ENCODE results near the gene RBKS. TPM values are rescaled to one million over a fixed set of nuclear protein-coding genes. Genes with fewer than 3 reads are reported as not detected.

The RBKS gene
- polyA plus RNA-seq, 1 of the 3 experiments (the other 2 are of a cell fraction): 7.4 TPM

DNA sequence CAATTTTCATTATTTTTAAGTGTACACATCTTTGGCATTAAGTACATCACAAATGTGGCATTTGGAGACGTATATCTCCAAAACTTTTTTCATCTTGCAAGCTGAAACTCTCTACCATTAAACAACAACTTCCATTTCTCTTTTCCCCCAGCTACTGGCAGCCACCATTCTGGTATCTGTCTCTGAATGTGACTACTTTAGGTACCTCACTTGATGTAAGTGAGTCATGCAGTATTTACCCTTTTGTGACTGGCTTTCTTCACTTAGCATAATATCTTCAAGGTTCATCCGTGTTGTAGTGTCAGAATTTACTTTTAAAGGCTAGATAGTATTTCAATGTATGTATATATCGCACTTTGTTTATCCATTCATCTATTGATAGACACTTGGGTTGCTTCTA is 17.4 kb upstream of the RBKS start:
- ChIA-PET POLR2A (no interaction called here), CTCF (no interaction called here)
- H3K27me3 ChIP-seq (ENCODE audit: insufficient read depth): no peaks in the 10 kb centered on the region
- 0 out of 2 replicates have a peak, but pooled peaks cover 2% of the 10 kb centered on the region for H3K79me2 ChIP-seq (ENCODE audit: insufficient read depth)
- peaks cover 0 to 4% of the 10 kb centered on the region in 2 experiments for H3K36me3 ChIP-seq (replicated peaks in 1 of 2; ENCODE audit: control insufficient read depth in 1 of 2, insufficient read depth in 2 of 2, low read length in 1 of 2)
- H3K4me2 ChIP-seq: no peak overlapping the region
- DNase-seq: no peak
- no peaks in the 10 kb centered on the region for H3K9me2 ChIP-seq
- 53% methylated on average over 3 of the region's 3 CpGs for whole genome bisulfite sequencing (ENCODE audit: low lambda C conversion rate)
- H3K27ac ChIP-seq (ENCODE audit: low read depth in 2 of 2, low read length in 1 of 2): no peak overlapping the region
- H3K4me3 ChIP-seq (ENCODE audit: low read depth in 2 of 2, low read length in 1 of 2): no peak overlapping the region
- TF ChIP-seq GABPA (IDR thresholded peaks at IDR 0.05; ENCODE audit: low read depth): no peak
- TF ChIP-seq FOXJ3 (CRISPR knock-in tag; IDR thresholded peaks at IDR 0.05): no peak
- TF ChIP-seq TAF1 (IDR thresholded peaks at IDR 0.05; ENCODE audit: borderline replicate concordance, low read depth, low read length): no peak
- TF ChIP-seq SIN3A (IDR thresholded peaks at IDR 0.05; ENCODE audit: borderline replicate concordance, low read depth, low read length): no peak
- TF ChIP-seq TEAD4 (IDR thresholded peaks at IDR 0.05; ENCODE audit: borderline replicate concordance, insufficient read depth): no peak
- TF ChIP-seq ELF1 (IDR thresholded peaks at IDR 0.05): no peak
- no peak for TF ChIP-seq POLR2AphosphoS5 (IDR thresholded peaks at IDR 0.05; ENCODE audit: low read depth, low read length)
- TF ChIP-seq IRF3 (IDR thresholded peaks at IDR 0.05; ENCODE audit: low read depth, low read length): no peak
- TF ChIP-seq, protein P1, sequence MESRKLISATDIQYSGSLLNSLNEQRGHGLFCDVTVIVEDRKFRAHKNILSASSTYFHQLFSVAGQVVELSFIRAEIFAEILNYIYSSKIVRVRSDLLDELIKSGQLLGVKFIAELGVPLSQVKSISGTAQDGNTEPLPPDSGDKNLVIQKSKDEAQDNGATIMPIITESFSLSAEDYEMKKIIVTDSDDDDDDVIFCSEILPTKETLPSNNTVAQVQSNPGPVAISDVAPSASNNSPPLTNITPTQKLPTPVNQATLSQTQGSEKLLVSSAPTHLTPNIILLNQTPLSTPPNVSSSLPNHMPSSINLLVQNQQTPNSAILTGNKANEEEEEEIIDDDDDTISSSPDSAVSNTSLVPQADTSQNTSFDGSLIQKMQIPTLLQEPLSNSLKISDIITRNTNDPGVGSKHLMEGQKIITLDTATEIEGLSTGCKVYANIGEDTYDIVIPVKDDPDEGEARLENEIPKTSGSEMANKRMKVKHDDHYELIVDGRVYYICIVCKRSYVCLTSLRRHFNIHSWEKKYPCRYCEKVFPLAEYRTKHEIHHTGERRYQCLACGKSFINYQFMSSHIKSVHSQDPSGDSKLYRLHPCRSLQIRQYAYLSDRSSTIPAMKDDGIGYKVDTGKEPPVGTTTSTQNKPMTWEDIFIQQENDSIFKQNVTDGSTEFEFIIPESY (IDR thresholded peaks at IDR 0.05; ENCODE audit: borderline replicate concordance, low read depth): no peak
- no peak for TF ChIP-seq MXI1 (IDR thresholded peaks at IDR 0.05; ENCODE audit: low read depth, low read length)
- TF ChIP-seq FOSL2 (IDR thresholded peaks at IDR 0.05; ENCODE audit: borderline replicate concordance, low read depth): no peak
- H3K9ac ChIP-seq: no peak overlapping the region
- H2AFZ ChIP-seq (ENCODE audit: low read depth): no peak overlapping the region
- no peaks in the 10 kb centered on the region for H3K4me1 ChIP-seq (ENCODE audit: control insufficient read depth in 1 of 2, insufficient read depth in 2 of 2, low read depth in 1 of 2, low read length in 1 of 2)
- H3K9me3 ChIP-seq: no peaks in the 10 kb centered on the region
- no peaks in the 10 kb centered on the region for H4K20me1 ChIP-seq (ENCODE audit: insufficient read depth)
- no peaks in the 10 kb centered on the region for H3F3A ChIP-seq (replicated peaks; ENCODE audit: insufficient read depth)

DNA sequence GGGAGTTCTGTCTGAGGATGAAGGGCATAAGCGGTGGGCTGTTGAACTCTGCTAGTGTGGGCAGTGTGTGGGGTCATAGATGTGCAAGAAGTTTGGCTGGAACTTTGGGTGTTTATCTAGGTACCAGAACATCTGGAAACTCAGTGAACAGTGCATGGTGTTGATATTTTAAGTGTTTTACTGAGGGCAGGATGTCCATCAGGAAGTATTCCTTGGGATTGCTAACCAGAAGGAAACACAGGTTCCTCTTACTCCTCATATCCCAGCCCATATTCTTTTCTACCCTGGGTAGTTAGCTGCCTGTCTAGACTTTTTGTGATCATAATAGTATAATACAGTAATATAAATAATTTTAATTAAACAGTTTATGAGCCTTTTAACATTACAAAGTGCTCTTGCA is 15.9 kb upstream of the RBKS start:
- Histone ChIP-seq H4K20me1 (ENCODE audit: insufficient read depth) (no peaks in the 10 kb centered on the region), H3K4me3 (ENCODE audit: low read depth in 2 of 2, low read length in 1 of 2) (no peak overlapping the region), H2AFZ (ENCODE audit: low read depth) (no peak overlapping the region), H3K4me2 (no peak overlapping the region), H3K36me3 (replicated peaks in 1 of 2; ENCODE audit: control insufficient read depth in 1 of 2, insufficient read depth in 2 of 2, low read length in 1 of 2) (peaks cover 0 to 8% of the 10 kb centered on the region in 2 experiments), H3K4me1 (ENCODE audit: control insufficient read depth in 1 of 2, insufficient read depth in 2 of 2, low read depth in 1 of 2, low read length in 1 of 2) (no peaks in the 10 kb centered on the region; a peak in 1 of 4 replicates), H3K9ac (no peak overlapping the region), H3K9me2 (no peaks in the 10 kb centered on the region), H3K27ac (ENCODE audit: low read depth in 2 of 2, low read length in 1 of 2) (no peak overlapping the region), H3K79me2 (ENCODE audit: insufficient read depth) (0 out of 2 replicates have a peak, but pooled peaks cover 2% of the 10 kb centered on the region), H3F3A (replicated peaks; ENCODE audit: insufficient read depth) (no peaks in the 10 kb centered on the region), H3K9me3 (no peaks in the 10 kb centered on the region), H3K27me3 (ENCODE audit: insufficient read depth) (no peaks in the 10 kb centered on the region)
- TF ChIP-seq TCF12 (IDR thresholded peaks at IDR 0.05) (no peak), SMC3 (IDR thresholded peaks at IDR 0.05; ENCODE audit: low read depth, low read length) (no peak), RCOR1 (IDR thresholded peaks at IDR 0.05; ENCODE audit: low read length) (no peak), FOSL2 (IDR thresholded peaks at IDR 0.05; ENCODE audit: borderline replicate concordance, low read depth) (no peak), CHD2 (IDR thresholded peaks at IDR 0.05; ENCODE audit: low read length, partially characterized antibody) (no peak), USF2 (IDR thresholded peaks at IDR 0.05; ENCODE audit: borderline replicate concordance, low read depth, low read length) (no peak)
- TF ChIP-seq, protein P2, sequence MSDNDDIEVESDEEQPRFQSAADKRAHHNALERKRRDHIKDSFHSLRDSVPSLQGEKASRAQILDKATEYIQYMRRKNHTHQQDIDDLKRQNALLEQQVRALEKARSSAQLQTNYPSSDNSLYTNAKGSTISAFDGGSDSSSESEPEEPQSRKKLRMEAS (IDR thresholded peaks at IDR 0.05; ENCODE audit: low read depth): no peak
- ChIA-PET CTCF (interaction anchor here (1.5 to 1.6 kb wide), 2 partner anchors 8 to 12 kb away, joined by 3 to 5 read pairs; no protein-coding TSS in a partner anchor), POLR2A (interaction anchor here (0.7 kb wide), 1 partner anchor 57 kb away, joined by 3 read pairs; no protein-coding TSS in a partner anchor)
- 100% methylated on average over 1 of the region's 1 CpG for WGBS (ENCODE audit: low lambda C conversion rate)
- DNase-seq: no peak

Data from SK-N-SH (cell line).